Prostate gland (tissue), 2 donors: ENCODE results near the gene IMMP2L.

ENCODE experiments used
- CTCF ChIP-seq, 4 experiments: fragments of 200-600 bp in 2 of 4; fragments of 450-650 bp in 2 of 4; sonication (generic) in 2 of 4; IDR thresholded peaks; 1 replicate in 3 of 4; 2 replicates in 1 of 4; pipeline ENCODE4 v1.5.1; 2016 to 2019; ENCODE audit warnings: antibody characterized with exemption in 4 of 4, mild to moderate bottlenecking in 2 of 4, moderate library complexity in 2 of 4
- POLR2A ChIP-seq: fragments of 450-650 bp; IDR thresholded peaks from one replicate; pipeline ENCODE4 v1.6.1; 2016; ENCODE audit warnings: antibody characterized with exemption, mild to moderate bottlenecking

DNA sequence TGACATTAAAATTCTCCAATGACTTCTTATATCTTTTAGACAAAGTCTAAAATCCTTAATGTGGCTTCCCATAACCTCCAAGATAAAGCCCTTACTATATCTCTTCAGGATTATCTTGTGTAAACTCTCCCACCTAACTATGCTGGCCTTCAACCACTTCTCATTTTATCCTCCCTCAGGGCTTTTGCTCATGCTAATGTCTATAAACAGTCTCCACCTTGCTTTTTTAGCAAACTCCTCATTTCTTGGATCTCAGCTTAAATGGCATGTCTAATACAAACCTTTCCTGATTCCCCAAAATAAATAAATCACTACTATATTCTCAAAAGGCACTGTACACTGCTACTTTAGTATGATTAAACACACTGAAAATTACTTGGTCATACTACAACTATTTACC is 290.2 kb downstream of the IMMP2L start:
- TF ChIP-seq CTCF (IDR thresholded peaks at IDR 0.05) (no peak), POLR2A (no peak)
